HCT116 (cell line): ENCODE measurements around the gene TM9SF4. TPM values are rescaled to one million over a fixed set of nuclear protein-coding genes. Genes with fewer than 3 reads are reported as not detected.

ENCODE experiments used
- ATAC-seq: fragments of 200-7000 bp; cut with Tn5 transposase; 2 replicates; pipeline ENCODE4 v1.9.1; 2020; ENCODE audit warnings: mild to moderate bottlenecking, moderate library complexity
- BruUV-seq: library from RNA; stranded (reverse); fragments of 400-500 nt; replicated peaks from 2 replicates; lab custom pipeline; 2021; lab: Mats Ljungman, UMichigan
- CTCF ChIA-PET: fragments of 300-600 bp; sonication (Branson Sonifier 250); formaldehyde crosslinking; loops from one replicate; lab custom pipeline; 2021; ENCODE audit warnings: antibody characterized with exemption; lab: Charles Lee
- POLR2A ChIA-PET: fragments of 300-600, 350-600 bp; sonication (Branson Sonifier 250); formaldehyde crosslinking; loops from one replicate; lab custom pipeline; 2021; ENCODE audit warnings: antibody characterized with exemption; lab: Charles Lee
- RAD21 ChIA-PET, 2 experiments: fragments of 300-600 bp; sonication (Branson Sonifier 250); formaldehyde crosslinking; loops; one replicate each; lab custom pipeline; 2023; ENCODE audit warnings: low total read pairs in 2 of 2; ENCODE audit not compliant: uncharacterized antibody in 2 of 2, unreplicated experiment in 2 of 2, low non-redundant PET in 1 of 2; lab: Charles Lee
- DNase-seq: peaks from one replicate; pipeline ENCODE4 v3.0.0-alpha.2; 2010; ENCODE audit warnings: low read depth, low spot score
- H2AFZ ChIP-seq: fragments of 200-600 bp; shearing (Covaris generic), sonication (generic); 2 replicates; pipeline ENCODE4 v1.6.1; 2017; ENCODE audit warnings: low read depth, mixed run types, mixed read lengths, antibody characterized with exemption, low read length; ENCODE audit not compliant: poor library complexity, severe bottlenecking
- H3K27ac ChIP-seq: 2 replicates; pipeline ENCODE4 v1.5.1; 2012; ENCODE audit warnings: low read depth, low read length
- H3K27me3 ChIP-seq: fragments of 200-600 bp; sonication (generic); 2 replicates; pipeline ENCODE4 v1.6.1; 2016; ENCODE audit warnings: mixed run types, low read length, mixed read lengths; ENCODE audit not compliant: insufficient read depth
- H3K36me3 ChIP-seq, 2 experiments: fragments of 200-500 bp in 1 of 2; fragments of 200-600 bp in 1 of 2; sonication (Bioruptor generic) in 1 of 2; sonication (generic) in 1 of 2; 2 replicates each; pipeline versions ENCODE4 v1.5.1 to v1.6.1; 2014 to 2016; ENCODE audit warnings: low read length in 2 of 2, inconsistent platforms in 1 of 2, mixed read lengths in 1 of 2, mixed run types in 1 of 2; ENCODE audit not compliant: insufficient read depth in 2 of 2, control insufficient read depth in 1 of 2
- H3K4me1 ChIP-seq, 2 experiments: fragments of 200-600 bp in 1 of 2; sonication (generic) in 1 of 2; 2 replicates each; pipeline versions ENCODE4 v1.5.1 to v1.6.1; 2012 to 2017; ENCODE audit warnings: low read length in 2 of 2, inconsistent platforms in 1 of 2, mild to moderate bottlenecking in 1 of 2, mixed read lengths in 1 of 2, mixed run types in 1 of 2, moderate library complexity in 1 of 2; ENCODE audit not compliant: insufficient read depth in 2 of 2, control insufficient read depth in 1 of 2
- H3K4me2 ChIP-seq: fragments of 200-600 bp; sonication (generic); 2 replicates; pipeline ENCODE4 v1.6.1; 2017; ENCODE audit warnings: mixed run types, low read length, mixed read lengths
- H3K4me3 ChIP-seq, 2 experiments: fragments of 200-600 bp in 1 of 2; sonication (generic) in 1 of 2; replicated peaks in 1 of 2; 2 replicates each; pipeline ENCODE4 v1.5.1; 2011 to 2016; ENCODE audit warnings: low read length in 2 of 2, control low read depth in 1 of 2, low read depth in 1 of 2, mild to moderate bottlenecking in 1 of 2, mixed read lengths in 1 of 2, mixed run types in 1 of 2
- H3K79me2 ChIP-seq: fragments of 200-600 bp; sonication (generic); 2 replicates; pipeline ENCODE4 v1.6.1; 2017; ENCODE audit warnings: mild to moderate bottlenecking, mixed run types, low read length, moderate library complexity, mixed read lengths; ENCODE audit not compliant: insufficient read depth
- H3K9ac ChIP-seq: fragments of 200-600 bp; sonication (generic); 2 replicates; pipeline ENCODE4 v1.6.1; 2016; ENCODE audit warnings: low read length, mixed read lengths
- H3K9me2 ChIP-seq: fragments of 200-600 bp; sonication (generic), shearing (Covaris generic); 2 replicates; pipeline ENCODE4 v1.6.1; 2017; ENCODE audit warnings: mixed run types, mild to moderate bottlenecking, moderate library complexity; ENCODE audit not compliant: insufficient read depth
- H3K9me3 ChIP-seq, 2 experiments: fragments of 200-500 bp in 1 of 2; fragments of 200-600 bp in 1 of 2; sonication (Bioruptor generic) in 1 of 2; sonication (generic) in 1 of 2; 2 replicates each; pipeline ENCODE4 v1.6.1; 2014 to 2017; ENCODE audit warnings: low read length in 2 of 2, mixed read lengths in 2 of 2, inconsistent platforms in 1 of 2, low read depth in 1 of 2, mild to moderate bottlenecking in 1 of 2, mixed run types in 1 of 2, moderate library complexity in 1 of 2; ENCODE audit not compliant: control insufficient read depth in 1 of 2, insufficient read depth in 1 of 2
- H4K20me1 ChIP-seq: fragments of 200-600 bp; sonication (generic), shearing (Covaris generic); 2 replicates; pipeline ENCODE4 v1.6.1; 2017; ENCODE audit warnings: mixed run types, mild to moderate bottlenecking, moderate library complexity; ENCODE audit not compliant: insufficient read depth
- CBX3 ChIP-seq: IDR thresholded peaks from 2 replicates; pipeline ENCODE4 v1.6.1; 2012; ENCODE audit warnings: low read depth
- ELF1 ChIP-seq: IDR thresholded peaks from 2 replicates; pipeline ENCODE4 v1.6.1; 2012; ENCODE audit warnings: low read depth, borderline replicate concordance
- EZH2 ChIP-seq: fragments of 200-600 bp; sonication (generic); IDR thresholded peaks from 2 replicates; pipeline ENCODE4 v1.6.1; 2017; ENCODE audit warnings: antibody characterized with exemption, mixed run types
- EZH2phosphoT487 ChIP-seq: fragments of 200-600 bp; IDR thresholded peaks from 2 replicates; pipeline ENCODE4 v1.6.1; 2018; ENCODE audit warnings: antibody characterized with exemption, borderline replicate concordance
- FOSL1 ChIP-seq: IDR thresholded peaks from 2 replicates; pipeline ENCODE4 v1.6.1; 2012; ENCODE audit warnings: low read depth
- JUND ChIP-seq: IDR thresholded peaks from 2 replicates; pipeline ENCODE4 v1.6.1; 2012
- POLR2A ChIP-seq: IDR thresholded peaks from 2 replicates; pipeline ENCODE4 v1.7.0; 2011; ENCODE audit warnings: borderline replicate concordance; ENCODE audit not compliant: insufficient read depth, insufficient read length; ENCODE audit errors: extremely low read depth
- POLR2AphosphoS5 ChIP-seq: IDR thresholded peaks from 2 replicates; pipeline ENCODE4 v1.6.1; 2011; ENCODE audit warnings: mild to moderate bottlenecking, low read depth, low read length, moderate library complexity
- RAD21 ChIP-seq: IDR thresholded peaks from 2 replicates; pipeline ENCODE4 v1.6.1; 2012; ENCODE audit warnings: low read depth, mild to moderate bottlenecking
- SIN3A ChIP-seq: IDR thresholded peaks from 2 replicates; pipeline ENCODE4 v1.6.1; 2012; ENCODE audit warnings: low read depth
- TCF7L2 ChIP-seq: IDR thresholded peaks from 2 replicates; pipeline ENCODE4 v1.7.0; 2011; ENCODE audit warnings: borderline replicate concordance, inconsistent platforms; ENCODE audit not compliant: insufficient read depth, insufficient read length; ENCODE audit errors: extremely low read depth
- YY1 ChIP-seq: IDR thresholded peaks from 2 replicates; pipeline ENCODE4 v1.6.1; 2011; ENCODE audit warnings: low read length, low read depth, moderate library complexity, mild to moderate bottlenecking; ENCODE audit not compliant: insufficient replicate concordance; ENCODE audit errors: extremely low read depth
- ZFX ChIP-seq: fragments of 450-650 bp; IDR thresholded peaks from 2 replicates; pipeline ENCODE4 v1.6.1; 2017
- intact Hi-C: fragments of 100-400 bp; cut with micrococcal nuclease; formaldehyde crosslinking; loops from 2 replicates; pipeline ENCODE4 v1.10.0; 2022
- total RNA-seq: library from RNA; stranded (reverse); gene quantifications from one replicate; pipeline ENCODE4 v1.2.1, GENCODE V29; 2021; ENCODE audit not compliant: unreplicated experiment
- TF ChIP-seq, protein P1 (sequence below): IDR thresholded peaks from 2 replicates; pipeline ENCODE4 v1.6.1; 2012
- TF ChIP-seq, protein P2 (sequence below): IDR thresholded peaks from 2 replicates; pipeline ENCODE4 v1.6.1; 2011; ENCODE audit warnings: mild to moderate bottlenecking, low read length, moderate library complexity; ENCODE audit not compliant: insufficient replicate concordance; ENCODE audit errors: extremely low read depth
- TF ChIP-seq, protein P3 (sequence below), 3 experiments: fragments of 200-600 bp in 1 of 3; sonication (generic) in 1 of 3; IDR thresholded peaks in 2 of 3; conservative IDR thresholded peaks in 1 of 3; 2 replicates each; pipeline ENCODE4 v1.5.1; 2012 to 2017; ENCODE audit warnings: low read depth in 2 of 3, low read length in 2 of 3, antibody characterized with exemption in 1 of 3, borderline replicate concordance in 1 of 3, control low read depth in 1 of 3, mild to moderate bottlenecking in 1 of 3, mixed read lengths in 1 of 3, mixed run types in 1 of 3, moderate library complexity in 1 of 3; ENCODE audit not compliant: insufficient read depth in 1 of 3
- TF ChIP-seq, protein P4 (sequence below): IDR thresholded peaks from 2 replicates; pipeline ENCODE4 v1.6.1; 2012; ENCODE audit warnings: low read depth

TM9SF4 gene
- total RNA-seq, 1 experiment from 2014 or later, result 51.2 TPM

DNA sequence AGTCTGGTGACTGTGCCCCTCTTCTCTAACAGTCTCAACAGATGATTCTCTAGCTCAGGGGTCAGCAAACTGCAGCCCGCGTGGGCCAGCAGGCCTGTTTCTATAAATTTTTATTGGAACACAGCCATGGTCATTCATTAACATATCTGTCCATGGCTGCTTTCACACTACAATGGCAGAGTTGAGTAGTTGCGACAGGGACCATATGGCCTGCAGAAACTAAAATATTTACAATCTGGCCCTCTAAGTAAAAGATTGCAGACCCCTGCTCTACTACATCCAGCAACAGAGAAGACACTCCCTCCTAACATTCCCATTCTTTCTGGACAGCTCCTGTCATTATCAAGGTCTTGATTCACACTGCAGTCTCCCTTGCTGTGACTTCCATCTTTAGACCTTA, 52.8 kb downstream of the TM9SF4 start:
- no peak overlapping the region for H3K27ac ChIP-seq
- H3K79me2 ChIP-seq, result no peaks in the 10 kb centered on the region
- DNase-seq (no peak), ATAC-seq (no peak)
- TF ChIP-seq SIN3A (no peak), RAD21 (no peak), ZFX (no peak), ELF1 (no peak), FOSL1 (no peak), CBX3 (no peak), YY1 (no peak), POLR2AphosphoS5 (no peak), EZH2 (no peak), JUND (no peak), TCF7L2 (no peak), POLR2A (no peak), EZH2phosphoT487 (no peak)
- TF ChIP-seq, protein P1, sequence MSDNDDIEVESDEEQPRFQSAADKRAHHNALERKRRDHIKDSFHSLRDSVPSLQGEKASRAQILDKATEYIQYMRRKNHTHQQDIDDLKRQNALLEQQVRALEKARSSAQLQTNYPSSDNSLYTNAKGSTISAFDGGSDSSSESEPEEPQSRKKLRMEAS, result no peak
- TF ChIP-seq, protein P2, sequence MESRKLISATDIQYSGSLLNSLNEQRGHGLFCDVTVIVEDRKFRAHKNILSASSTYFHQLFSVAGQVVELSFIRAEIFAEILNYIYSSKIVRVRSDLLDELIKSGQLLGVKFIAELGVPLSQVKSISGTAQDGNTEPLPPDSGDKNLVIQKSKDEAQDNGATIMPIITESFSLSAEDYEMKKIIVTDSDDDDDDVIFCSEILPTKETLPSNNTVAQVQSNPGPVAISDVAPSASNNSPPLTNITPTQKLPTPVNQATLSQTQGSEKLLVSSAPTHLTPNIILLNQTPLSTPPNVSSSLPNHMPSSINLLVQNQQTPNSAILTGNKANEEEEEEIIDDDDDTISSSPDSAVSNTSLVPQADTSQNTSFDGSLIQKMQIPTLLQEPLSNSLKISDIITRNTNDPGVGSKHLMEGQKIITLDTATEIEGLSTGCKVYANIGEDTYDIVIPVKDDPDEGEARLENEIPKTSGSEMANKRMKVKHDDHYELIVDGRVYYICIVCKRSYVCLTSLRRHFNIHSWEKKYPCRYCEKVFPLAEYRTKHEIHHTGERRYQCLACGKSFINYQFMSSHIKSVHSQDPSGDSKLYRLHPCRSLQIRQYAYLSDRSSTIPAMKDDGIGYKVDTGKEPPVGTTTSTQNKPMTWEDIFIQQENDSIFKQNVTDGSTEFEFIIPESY, result no peak
- TF ChIP-seq, protein P3, sequence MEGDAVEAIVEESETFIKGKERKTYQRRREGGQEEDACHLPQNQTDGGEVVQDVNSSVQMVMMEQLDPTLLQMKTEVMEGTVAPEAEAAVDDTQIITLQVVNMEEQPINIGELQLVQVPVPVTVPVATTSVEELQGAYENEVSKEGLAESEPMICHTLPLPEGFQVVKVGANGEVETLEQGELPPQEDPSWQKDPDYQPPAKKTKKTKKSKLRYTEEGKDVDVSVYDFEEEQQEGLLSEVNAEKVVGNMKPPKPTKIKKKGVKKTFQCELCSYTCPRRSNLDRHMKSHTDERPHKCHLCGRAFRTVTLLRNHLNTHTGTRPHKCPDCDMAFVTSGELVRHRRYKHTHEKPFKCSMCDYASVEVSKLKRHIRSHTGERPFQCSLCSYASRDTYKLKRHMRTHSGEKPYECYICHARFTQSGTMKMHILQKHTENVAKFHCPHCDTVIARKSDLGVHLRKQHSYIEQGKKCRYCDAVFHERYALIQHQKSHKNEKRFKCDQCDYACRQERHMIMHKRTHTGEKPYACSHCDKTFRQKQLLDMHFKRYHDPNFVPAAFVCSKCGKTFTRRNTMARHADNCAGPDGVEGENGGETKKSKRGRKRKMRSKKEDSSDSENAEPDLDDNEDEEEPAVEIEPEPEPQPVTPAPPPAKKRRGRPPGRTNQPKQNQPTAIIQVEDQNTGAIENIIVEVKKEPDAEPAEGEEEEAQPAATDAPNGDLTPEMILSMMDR (IDR thresholded peaks at IDR 0.05 in 2 of 3, conservative IDR thresholded peaks at IDR 0.05 in 1 of 3; ENCODE audit: borderline replicate concordance in 1 of 3, insufficient read depth in 1 of 3, low read depth in 2 of 3, low read length in 2 of 3), result no peak
- TF ChIP-seq, protein P4, sequence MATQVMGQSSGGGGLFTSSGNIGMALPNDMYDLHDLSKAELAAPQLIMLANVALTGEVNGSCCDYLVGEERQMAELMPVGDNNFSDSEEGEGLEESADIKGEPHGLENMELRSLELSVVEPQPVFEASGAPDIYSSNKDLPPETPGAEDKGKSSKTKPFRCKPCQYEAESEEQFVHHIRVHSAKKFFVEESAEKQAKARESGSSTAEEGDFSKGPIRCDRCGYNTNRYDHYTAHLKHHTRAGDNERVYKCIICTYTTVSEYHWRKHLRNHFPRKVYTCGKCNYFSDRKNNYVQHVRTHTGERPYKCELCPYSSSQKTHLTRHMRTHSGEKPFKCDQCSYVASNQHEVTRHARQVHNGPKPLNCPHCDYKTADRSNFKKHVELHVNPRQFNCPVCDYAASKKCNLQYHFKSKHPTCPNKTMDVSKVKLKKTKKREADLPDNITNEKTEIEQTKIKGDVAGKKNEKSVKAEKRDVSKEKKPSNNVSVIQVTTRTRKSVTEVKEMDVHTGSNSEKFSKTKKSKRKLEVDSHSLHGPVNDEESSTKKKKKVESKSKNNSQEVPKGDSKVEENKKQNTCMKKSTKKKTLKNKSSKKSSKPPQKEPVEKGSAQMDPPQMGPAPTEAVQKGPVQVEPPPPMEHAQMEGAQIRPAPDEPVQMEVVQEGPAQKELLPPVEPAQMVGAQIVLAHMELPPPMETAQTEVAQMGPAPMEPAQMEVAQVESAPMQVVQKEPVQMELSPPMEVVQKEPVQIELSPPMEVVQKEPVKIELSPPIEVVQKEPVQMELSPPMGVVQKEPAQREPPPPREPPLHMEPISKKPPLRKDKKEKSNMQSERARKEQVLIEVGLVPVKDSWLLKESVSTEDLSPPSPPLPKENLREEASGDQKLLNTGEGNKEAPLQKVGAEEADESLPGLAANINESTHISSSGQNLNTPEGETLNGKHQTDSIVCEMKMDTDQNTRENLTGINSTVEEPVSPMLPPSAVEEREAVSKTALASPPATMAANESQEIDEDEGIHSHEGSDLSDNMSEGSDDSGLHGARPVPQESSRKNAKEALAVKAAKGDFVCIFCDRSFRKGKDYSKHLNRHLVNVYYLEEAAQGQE, result no peak
- no TSS peak for BruUV-seq
- H4K20me1 ChIP-seq, result no peaks in the 10 kb centered on the region
- H3K4me1 ChIP-seq, result no peaks in the 10 kb centered on the region
- no peak overlapping the region for H3K4me3 ChIP-seq
- ChIA-PET CTCF (no interaction called here), RAD21 (no interaction called here), POLR2A (no interaction called here)
- H3K27me3 ChIP-seq, result no peaks in the 10 kb centered on the region
- peaks cover 34 to 51% of the 10 kb centered on the region in 2 experiments for H3K36me3 ChIP-seq
- H3K9me3 ChIP-seq, result no peaks in the 10 kb centered on the region
- H3K4me2 ChIP-seq, result no peak overlapping the region
- no peak overlapping the region for H3K9ac ChIP-seq
- no peaks in the 10 kb centered on the region for H3K9me2 ChIP-seq
- intact Hi-C loops, result no loop called here
- H2AFZ ChIP-seq, result no peak overlapping the region
